Ascending aorta (tissue), 2 donors: ENCODE data around the gene EBPL. TPM values are rescaled to one million over a fixed set of nuclear protein-coding genes. Genes with fewer than 3 reads are reported as not detected.

Source experiments
- DNase-seq, 2 donors: peaks; one replicate each; pipeline ENCODE4 v3.0.0-alpha.2; 2019; ENCODE audit warnings: low spot score in 2 of 2
- H3K27ac ChIP-seq, 2 donors: fragments of 200-600 bp; sonication (generic); one replicate each; pipeline ENCODE4 v1.5.1; 2016 to 2017; ENCODE audit warnings: mild to moderate bottlenecking in 1 of 2
- H3K27me3 ChIP-seq: fragments of 200-600 bp; sonication (generic); one replicate; pipeline ENCODE4 v1.5.1; 2017
- H3K36me3 ChIP-seq, 2 donors: fragments of 200-600 bp; sonication (generic); one replicate each; pipeline ENCODE4 v1.5.1; 2016
- H3K4me1 ChIP-seq, 2 donors: fragments of 200-600 bp; sonication (generic); one replicate each; pipeline ENCODE4 v1.5.1; 2016 to 2017; ENCODE audit warnings: mild to moderate bottlenecking in 1 of 2
- H3K4me3 ChIP-seq, 2 donors: fragments of 200-600 bp; sonication (generic); one replicate each; pipeline ENCODE4 v1.5.1; 2016 to 2017; ENCODE audit warnings: mild to moderate bottlenecking in 1 of 2
- H3K9me3 ChIP-seq, 2 donors: fragments of 200-600 bp; sonication (generic); one replicate each; pipeline ENCODE4 v1.5.1; 2016
- intact Hi-C: fragments of 100-400 bp; cut with DNase I; formaldehyde crosslinking; loops from one replicate; pipeline ENCODE4 v1.15.1; 2023
- total RNA-seq: library from RNA; depleted of rRNA; stranded (reverse); fragments of >200 nt; gene quantifications from one replicate; pipeline ENCODE4 v1.1.0, GENCODE V29; 2016
- TF ChIP-seq, protein P1 (sequence below), 3 experiments: fragments of 200-600 bp in 2 of 3; fragments of 450-650 bp in 1 of 3; sonication (generic) in 2 of 3; IDR thresholded peaks; one replicate each; pipeline ENCODE4 v1.5.1; 2016 to 2019; ENCODE audit warnings: antibody characterized with exemption in 3 of 3, mild to moderate bottlenecking in 1 of 3, moderate library complexity in 1 of 3

The EBPL gene
- total RNA-seq = 18.3 TPM

GRCh38 chr13:49690995-49691784, at the start of gene EBPL:
TSS of gene EBPL (minus strand) at chr13:49691486. CDS start at chr13:49691424, 62 bp downstream.
- Histone ChIP-seq H3K36me3 (no peaks in the 10 kb centered on the region), H3K4me1 (peaks cover 0 to 3% of the 10 kb centered on the region in 2 donors), H3K27me3 (no peaks in the 10 kb centered on the region), H3K9me3 (no peaks in the 10 kb centered on the region), H3K27ac (peak within 1 kb of the TSS; percentile 66 to 88), H3K4me3 (peak within 1 kb of the TSS; percentile 84 to 93)
- TF ChIP-seq, protein P1, sequence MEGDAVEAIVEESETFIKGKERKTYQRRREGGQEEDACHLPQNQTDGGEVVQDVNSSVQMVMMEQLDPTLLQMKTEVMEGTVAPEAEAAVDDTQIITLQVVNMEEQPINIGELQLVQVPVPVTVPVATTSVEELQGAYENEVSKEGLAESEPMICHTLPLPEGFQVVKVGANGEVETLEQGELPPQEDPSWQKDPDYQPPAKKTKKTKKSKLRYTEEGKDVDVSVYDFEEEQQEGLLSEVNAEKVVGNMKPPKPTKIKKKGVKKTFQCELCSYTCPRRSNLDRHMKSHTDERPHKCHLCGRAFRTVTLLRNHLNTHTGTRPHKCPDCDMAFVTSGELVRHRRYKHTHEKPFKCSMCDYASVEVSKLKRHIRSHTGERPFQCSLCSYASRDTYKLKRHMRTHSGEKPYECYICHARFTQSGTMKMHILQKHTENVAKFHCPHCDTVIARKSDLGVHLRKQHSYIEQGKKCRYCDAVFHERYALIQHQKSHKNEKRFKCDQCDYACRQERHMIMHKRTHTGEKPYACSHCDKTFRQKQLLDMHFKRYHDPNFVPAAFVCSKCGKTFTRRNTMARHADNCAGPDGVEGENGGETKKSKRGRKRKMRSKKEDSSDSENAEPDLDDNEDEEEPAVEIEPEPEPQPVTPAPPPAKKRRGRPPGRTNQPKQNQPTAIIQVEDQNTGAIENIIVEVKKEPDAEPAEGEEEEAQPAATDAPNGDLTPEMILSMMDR (IDR thresholded peaks at IDR 0.05) = no peak
- peak; percentile 72 to 95 for DNase-seq
- intact Hi-C loops = loop anchor here (1.0 to 10.0 kb wide), 4 partner anchors 102 to 391 kb away; partner anchors contain the start of genes RCBTB1 and SPRYD7

- no peaks in the 10 kb centered on the region for H3K9me3 ChIP-seq
- no peaks in the 10 kb centered on the region for H3K27me3 ChIP-seq
- H3K27ac ChIP-seq = no peak overlapping the region
- no peak for DNase-seq
- H3K36me3 ChIP-seq = peaks cover under 1 to 12% of the 10 kb centered on the region in 2 donors
- TF ChIP-seq, protein P1 (IDR thresholded peaks at IDR 0.05) = no peak
- no peak overlapping the region for H3K4me3 ChIP-seq
- no peaks in the 10 kb centered on the region for H3K4me1 ChIP-seq
- intact Hi-C loops = no loop called here
These were observed 49.6 kb upstream of the EBPL start for GRCh38 chr13:49740870-49741269.

DNA sequence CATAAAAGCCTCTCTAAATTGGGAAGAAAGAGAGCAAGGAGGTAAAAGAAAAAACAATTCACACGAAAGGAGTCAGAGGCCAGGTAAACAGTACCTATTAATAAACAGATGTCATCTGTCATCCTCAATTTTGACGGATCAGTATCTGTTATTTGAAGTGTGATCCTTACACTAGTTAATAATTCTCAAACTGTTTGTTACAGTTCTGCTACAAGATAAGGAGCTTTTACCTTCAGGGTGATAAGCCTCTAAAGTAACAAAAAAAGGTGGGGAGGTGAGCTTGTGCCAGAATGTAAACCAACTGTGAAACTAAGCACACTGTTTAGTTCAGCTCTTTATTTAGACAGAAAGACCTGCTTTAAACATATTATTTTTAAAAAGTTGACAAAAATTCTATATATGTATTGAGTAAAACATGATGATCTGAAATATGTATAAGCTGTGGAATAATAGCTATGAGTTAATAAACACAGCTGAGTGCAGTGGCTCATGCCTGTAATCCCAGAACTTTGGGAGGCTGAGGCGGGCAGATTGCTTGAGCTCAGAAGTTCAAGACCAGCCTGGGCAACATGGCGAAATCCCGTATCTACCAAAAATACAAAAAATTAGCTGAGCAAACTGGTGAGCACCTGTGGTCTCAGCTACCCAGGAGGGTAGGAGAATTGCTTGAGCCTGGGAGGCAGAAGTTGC, 48.4 kb upstream of the EBPL start:
- TF ChIP-seq, protein P1 (IDR thresholded peaks at IDR 0.05) = no peak
- intact Hi-C loops = no loop called here
- H3K9me3 ChIP-seq = no peaks in the 10 kb centered on the region
- H3K4me1 ChIP-seq = no peaks in the 10 kb centered on the region
- peaks cover 0 to 5% of the 10 kb centered on the region in 2 donors for H3K36me3 ChIP-seq
- DNase-seq = no peak
- no peak overlapping the region for H3K27ac ChIP-seq
- no peaks in the 10 kb centered on the region for H3K27me3 ChIP-seq
- H3K4me3 ChIP-seq = no peak overlapping the region

DNA sequence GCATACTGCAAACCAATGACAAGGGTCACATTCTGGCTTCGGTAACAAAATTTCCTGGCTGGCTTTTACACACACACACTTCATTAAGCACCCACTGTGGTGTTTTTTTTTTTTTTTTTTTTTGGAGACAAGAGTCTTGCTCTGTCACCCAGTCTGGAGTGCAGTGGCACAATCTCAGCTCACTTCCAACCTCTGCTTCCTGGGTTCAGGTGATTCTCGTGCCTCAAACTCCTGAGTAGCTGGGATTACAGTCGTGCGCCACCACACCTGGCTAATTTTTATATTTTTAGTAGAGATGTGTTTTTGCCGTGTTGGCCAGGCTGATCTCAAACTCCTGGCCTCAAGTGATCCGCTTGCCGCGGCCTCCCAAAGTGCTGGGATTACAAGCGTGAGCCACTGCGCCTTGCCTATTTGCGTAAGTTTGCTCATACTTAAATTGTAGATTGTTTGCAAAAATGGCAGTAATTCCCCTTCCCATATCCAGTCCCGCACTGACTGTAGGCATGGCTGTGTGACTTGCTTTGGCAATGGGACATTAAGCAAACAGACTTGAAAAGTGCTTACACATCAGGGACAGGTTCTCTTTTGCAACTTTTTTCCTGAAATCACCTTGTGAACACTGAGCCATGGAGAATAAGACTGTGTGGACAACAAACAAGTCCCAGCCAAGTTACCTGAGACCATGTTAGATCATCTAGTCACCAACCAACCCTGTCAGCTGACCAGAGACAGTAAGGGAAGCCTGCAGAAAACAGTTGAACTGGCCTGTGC, 42.1 kb upstream of the EBPL start:
- H3K36me3 ChIP-seq = peaks cover 4 to 9% of the 10 kb centered on the region in 2 donors
- H3K27ac ChIP-seq = no peak overlapping the region
- TF ChIP-seq, protein P1 (IDR thresholded peaks at IDR 0.05) = no peak
- intact Hi-C loops = no loop called here
- H3K4me1 ChIP-seq = no peaks in the 10 kb centered on the region
- H3K9me3 ChIP-seq = no peaks in the 10 kb centered on the region
- H3K4me3 ChIP-seq = no peak overlapping the region
- DNase-seq = no peak
- H3K27me3 ChIP-seq = no peaks in the 10 kb centered on the region

GRCh38 chr13:49731766-49732165, 40.5 kb upstream of the EBPL start:
- H3K9me3 ChIP-seq = no peaks in the 10 kb centered on the region
- DNase-seq = no peak

More at GRCh38 chr13:49731766-49732165, 40.5 kb upstream of the EBPL start:
- intact Hi-C loops = no loop called here
- TF ChIP-seq, protein P1 (IDR thresholded peaks at IDR 0.05) = no peak
- Histone ChIP-seq H3K27ac (no peak overlapping the region), H3K36me3 (peaks cover 4 to 16% of the 10 kb centered on the region in 2 donors), H3K4me3 (no peak overlapping the region), H3K27me3 (no peaks in the 10 kb centered on the region), H3K4me1 (no peaks in the 10 kb centered on the region)
